Endothelial cell of umbilical vein (primary cell): Measurements from ENCODE around the gene SSBP3. TPM values are rescaled to one million over a fixed set of nuclear protein-coding genes. Genes with fewer than 3 reads are reported as not detected.

Experiments used
- BruUV-seq: library from RNA; stranded (reverse); fragments of 400-500 nt; replicated peaks from 2 replicates; lab custom pipeline; 2021; lab: Mats Ljungman, UMichigan
- CTCF ChIA-PET: fragments of 300-600, 350-600 bp; sonication (Branson Sonifier 250); formaldehyde crosslinking; loops from one replicate; lab custom pipeline; 2021; ENCODE audit warnings: antibody characterized with exemption, inconsistent platforms; lab: Charles Lee
- POLR2A ChIA-PET: fragments of 300-600, 350-600 bp; sonication (Branson Sonifier 250); formaldehyde crosslinking; loops from one replicate; lab custom pipeline; 2021; ENCODE audit warnings: antibody characterized with exemption, inconsistent platforms; lab: Charles Lee
- DNase-seq: peaks from one replicate; pipeline ENCODE4 v3.0.0-alpha.2; 2011; ENCODE audit warnings: low read depth, low spot score
- FAIRE-seq: peaks from 2 replicates; lab custom pipeline; 2011; peaks lifted over from hg19 to GRCh38; lab: Jason Lieb, UNC
- H2AFZ ChIP-seq: 2 replicates; pipeline ENCODE4 v1.6.0; 2012; ENCODE audit warnings: low read depth, low read length, control low read depth, inconsistent platforms
- H3K27ac ChIP-seq: 2 replicates; pipeline ENCODE4 v1.5.1; 2011; ENCODE audit warnings: low read depth, mild to moderate bottlenecking, control low read depth, low read length, moderate library complexity; ENCODE audit not compliant: insufficient read depth
- H3K27me3 ChIP-seq, 2 experiments: 2 replicates each; pipeline versions ENCODE4 v1.6.0 to v1.6.1; 2011; ENCODE audit warnings: low read length in 2 of 2, mixed read lengths in 1 of 2; ENCODE audit not compliant: control insufficient read depth in 2 of 2, insufficient read depth in 2 of 2
- H3K36me3 ChIP-seq, 2 experiments: 2 replicates in 1 of 2; 3 replicates in 1 of 2; pipeline ENCODE4 v1.5.1; 2011; ENCODE audit warnings: low read length in 2 of 2, mild to moderate bottlenecking in 1 of 2, moderate library complexity in 1 of 2; ENCODE audit not compliant: control insufficient read depth in 2 of 2, insufficient read depth in 2 of 2; ENCODE audit errors: extremely low read depth in 1 of 2
- H3K4me1 ChIP-seq: 3 replicates; pipeline ENCODE4 v1.5.1; 2011; ENCODE audit warnings: mild to moderate bottlenecking, low read length; ENCODE audit not compliant: control insufficient read depth, insufficient read depth; ENCODE audit errors: extremely low read depth
- H3K4me2 ChIP-seq: 2 replicates; pipeline ENCODE4 v1.6.1; 2011; ENCODE audit warnings: low read length, control low read depth, mixed read lengths; ENCODE audit not compliant: insufficient read depth
- H3K4me3 ChIP-seq, 3 experiments: fragments of 200-600 bp in 1 of 3; sonication (generic), shearing (Covaris generic) in 1 of 3; replicated peaks in 1 of 3; 2 replicates each; pipeline ENCODE4 v1.5.1; 2011 to 2016; ENCODE audit warnings: control low read depth in 3 of 3, low read length in 3 of 3, mild to moderate bottlenecking in 2 of 3, inconsistent platforms in 1 of 3, low read depth in 1 of 3, moderate library complexity in 1 of 3; ENCODE audit not compliant: insufficient read depth in 1 of 3
- H3K79me2 ChIP-seq: 2 replicates; pipeline ENCODE4 v1.6.0; 2012; ENCODE audit warnings: low read length, inconsistent platforms; ENCODE audit not compliant: control insufficient read depth, insufficient read depth
- H3K9ac ChIP-seq: replicated peaks from 2 replicates; pipeline ENCODE3; 2011; ENCODE audit warnings: low read length, control low read depth; ENCODE audit not compliant: insufficient read depth; ENCODE audit errors: extremely low read depth
- H3K9me1 ChIP-seq: replicated peaks from 3 replicates; pipeline ENCODE4 v1.6.0; 2011; ENCODE audit warnings: mild to moderate bottlenecking, low read length; ENCODE audit not compliant: control insufficient read depth, insufficient read depth; ENCODE audit errors: extremely low read depth
- H3K9me3 ChIP-seq: replicated peaks from 2 replicates; pipeline ENCODE4 v1.5.1; 2012; ENCODE audit warnings: low read length, inconsistent platforms; ENCODE audit not compliant: control insufficient read depth, insufficient read depth
- H4K20me1 ChIP-seq: replicated peaks from 2 replicates; pipeline ENCODE3; 2011; ENCODE audit warnings: mild to moderate bottlenecking, low read length; ENCODE audit not compliant: control insufficient read depth, insufficient read depth; ENCODE audit errors: extremely low read depth
- CTCF ChIP-seq, 2 donors: IDR thresholded peaks; 1 replicate in 1 of 2; 2 replicates in 1 of 2; pipeline ENCODE4 v1.5.1; 2011; ENCODE audit warnings: low read length in 2 of 2, mild to moderate bottlenecking in 2 of 2, moderate library complexity in 2 of 2, control low read depth in 1 of 2, inconsistent platforms in 1 of 2, low read depth in 1 of 2; ENCODE audit not compliant: insufficient read depth in 1 of 2; ENCODE audit errors: extremely low read depth in 1 of 2
- EZH2 ChIP-seq: IDR thresholded peaks from 2 replicates; pipeline ENCODE4 v1.6.1; 2012; ENCODE audit warnings: borderline replicate concordance, low read depth, mild to moderate bottlenecking, moderate library complexity, low read length, inconsistent platforms; ENCODE audit not compliant: severe bottlenecking
- FOS ChIP-seq: IDR thresholded peaks from 2 replicates; pipeline ENCODE4 v1.6.1; 2011; ENCODE audit warnings: mild to moderate bottlenecking, low read length, moderate library complexity, borderline replicate concordance; ENCODE audit not compliant: insufficient read depth
- GATA2 ChIP-seq: IDR thresholded peaks from 2 replicates; pipeline ENCODE4 v1.7.0; 2011; ENCODE audit warnings: low read depth, mild to moderate bottlenecking, moderate library complexity, mixed read lengths, low read length; ENCODE audit not compliant: insufficient read length, insufficient read depth
- JUN ChIP-seq: IDR thresholded peaks from 2 replicates; pipeline ENCODE4 v1.6.1; 2011; ENCODE audit warnings: borderline replicate concordance, low read depth; ENCODE audit not compliant: insufficient read length, insufficient read depth
- MAX ChIP-seq: IDR thresholded peaks from 2 replicates; pipeline ENCODE4 v1.6.1; 2011; ENCODE audit not compliant: insufficient read depth, insufficient read length
- MYC ChIP-seq: IDR thresholded peaks from one replicate; pipeline ENCODE4 v1.6.1; 2011; ENCODE audit warnings: mild to moderate bottlenecking, low read depth, low read length
- POLR2A ChIP-seq: IDR thresholded peaks from 2 replicates; pipeline ENCODE4 v1.6.1; 2012; ENCODE audit warnings: low read depth, mild to moderate bottlenecking, control low read depth, low read length
- POLR2AphosphoS5 ChIP-seq: IDR thresholded peaks from 2 replicates; pipeline ENCODE4 v1.6.1; 2012; ENCODE audit warnings: low read depth, mild to moderate bottlenecking, control low read depth, low read length, moderate library complexity; ENCODE audit not compliant: insufficient read depth
- dilution Hi-C: fragments of 300-500 bp; cut with MboI; formaldehyde crosslinking; loops from one replicate; pipeline ENCODE4 v1.15.0; 2019; ENCODE audit warnings: low sequenced_read_pairs; ENCODE audit not compliant: extremely low pct_ligation_motif_present
- intact Hi-C: fragments of 100-400 bp; cut with micrococcal nuclease; formaldehyde crosslinking; loops from one replicate; pipeline ENCODE4 v1.10.0; 2022
- polyA plus RNA-seq, 4 experiments: library from polyadenylated mRNA; depleted of rRNA in 3 of 4; stranded (reverse) in 3 of 4; unstranded in 1 of 4; fragments of >200 nt; gene quantifications; 2 replicates each; pipeline versions ENCODE4 v1.2.1 to v1.2.3, GENCODE V29; 2011 to 2012; ENCODE audit warnings: missing spikeins in 1 of 4
- total RNA-seq: library from RNA; stranded (reverse); gene quantifications from 2 replicates; pipeline ENCODE4 v1.2.3, GENCODE V29; 2021

SSBP3 gene
- total and polyA plus RNA-seq, 2 donors (not counting 3 experiments of a cell fraction or from before 2014, with no cell fraction given), result 44.9 to 59.4 TPM

- no peaks in the 10 kb centered on the region for H3K9me3 ChIP-seq
- peaks cover 17% of the 10 kb centered on the region for H3K4me1 ChIP-seq
- no TSS peak for BruUV-seq
- intact Hi-C loops (no loop called here), dilution Hi-C loops (no loop called here)
- H3K4me2 ChIP-seq, result no peak overlapping the region
- peaks cover 48% of the 10 kb centered on the region for H3K79me2 ChIP-seq
- H4K20me1 ChIP-seq, result peaks cover 2% of the 10 kb centered on the region
- no peak overlapping the region for H2AFZ ChIP-seq
- H3K4me3 ChIP-seq, result no peak overlapping the region
- H3K9ac ChIP-seq, result no peak overlapping the region
- H3K27ac ChIP-seq, result no peak overlapping the region
- CTCF ChIA-PET, result interaction anchor here (0.7 to 2.0 kb wide), 5 partner anchors 11 to 55 kb away, joined by 3 to 5 read pairs (median 3); no protein-coding TSS in a partner anchor
- DNase-seq (no peak), FAIRE-seq (no peak)
- POLR2A ChIA-PET, result interaction anchor here (0.6 kb wide), 1 partner anchor 120 kb away, joined by 3 read pairs; no protein-coding TSS in a partner anchor
- no peak for TF ChIP-seq JUN
- no peak for TF ChIP-seq POLR2A
- TF ChIP-seq FOS, result no peak
- no peak for TF ChIP-seq GATA2
- TF ChIP-seq POLR2AphosphoS5, result no peak
- no peak for TF ChIP-seq EZH2
- no peak for TF ChIP-seq CTCF (IDR thresholded peaks at IDR 0.05; ENCODE audit: extremely low read depth in 1 of 2, insufficient read depth in 1 of 2, low read depth in 1 of 2, low read length in 2 of 2)
- TF ChIP-seq MYC, result no peak
- no peak for TF ChIP-seq MAX
- no peaks in the 10 kb centered on the region for H3K36me3 ChIP-seq
- no peaks in the 10 kb centered on the region for H3K27me3 ChIP-seq
- H3K9me1 ChIP-seq, result no peaks in the 10 kb centered on the region
Measured at GRCh38 chr1:54299037-54299436, 107.2 kb downstream of the SSBP3 start.
